HS-5 (cell line): ENCODE data around the gene LCN1.
"Not testable (repeated sequence)": the region's sequence is repeated elsewhere in the genome, so short reads cannot be mapped to it uniquely, and the experiment has no call there.

Experiments
- DNase-seq: peaks from one replicate; pipeline ENCODE4 v3.0.0-alpha.2; 2012; ENCODE audit warnings: low read depth

The LCN1 gene

DNA sequence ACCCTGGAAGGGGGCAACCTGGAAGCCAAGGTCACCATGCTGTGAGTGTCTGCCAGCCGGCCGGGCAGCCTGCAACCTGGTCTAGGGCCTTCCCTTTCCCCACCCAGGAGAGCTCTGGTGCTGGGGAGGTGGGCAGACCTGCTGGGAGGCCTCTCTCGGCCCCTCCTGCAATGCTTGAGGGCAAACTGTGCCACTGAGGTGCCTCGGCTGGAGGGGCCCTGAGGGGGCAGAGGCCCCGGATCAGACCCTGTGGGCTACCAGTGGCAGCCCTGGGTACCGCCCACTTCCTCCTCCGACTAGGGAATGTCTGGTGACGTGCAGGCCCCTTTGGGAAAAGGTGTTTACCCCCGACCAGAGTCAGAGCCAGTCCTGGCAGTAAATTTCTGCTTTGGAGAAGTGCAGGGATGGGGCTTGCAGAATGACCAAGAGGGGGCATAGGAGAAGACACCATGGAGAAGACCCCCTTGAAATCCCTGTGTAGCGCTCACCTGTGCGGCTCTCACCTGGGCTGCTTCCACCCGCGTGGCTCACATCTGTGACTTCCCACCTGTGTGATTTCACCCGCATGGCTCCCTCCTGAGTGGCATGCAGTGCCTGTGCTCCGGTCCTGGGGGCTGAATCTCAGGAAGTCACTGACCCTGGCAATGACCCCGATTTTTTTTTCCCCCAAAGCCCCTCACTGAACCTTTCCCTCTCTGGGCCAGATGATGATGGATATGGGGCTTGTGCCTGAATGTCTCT lies 1.1 kb downstream of the LCN1 start:
- no peak for DNase-seq

DNA sequence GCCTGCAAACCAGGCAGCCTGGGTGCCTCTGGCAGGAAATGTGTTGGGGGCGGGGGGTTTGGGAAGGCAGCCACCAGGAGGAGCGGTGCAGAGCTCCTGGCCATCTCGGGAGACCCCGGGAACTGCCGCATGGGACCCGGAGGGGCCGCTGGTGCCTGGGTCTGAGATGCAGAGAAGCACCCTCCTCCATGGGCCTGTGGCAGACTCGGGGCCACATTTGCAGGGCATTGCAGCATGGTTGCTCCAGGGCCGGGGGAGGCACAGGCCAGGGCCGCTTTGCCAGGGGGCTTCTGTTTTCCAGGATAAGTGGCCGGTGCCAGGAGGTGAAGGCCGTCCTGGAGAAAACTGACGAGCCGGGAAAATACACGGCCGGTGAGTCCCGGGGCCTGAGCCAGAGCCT lies 1.7 kb downstream of the LCN1 start:
- no peak for DNase-seq

DNA sequence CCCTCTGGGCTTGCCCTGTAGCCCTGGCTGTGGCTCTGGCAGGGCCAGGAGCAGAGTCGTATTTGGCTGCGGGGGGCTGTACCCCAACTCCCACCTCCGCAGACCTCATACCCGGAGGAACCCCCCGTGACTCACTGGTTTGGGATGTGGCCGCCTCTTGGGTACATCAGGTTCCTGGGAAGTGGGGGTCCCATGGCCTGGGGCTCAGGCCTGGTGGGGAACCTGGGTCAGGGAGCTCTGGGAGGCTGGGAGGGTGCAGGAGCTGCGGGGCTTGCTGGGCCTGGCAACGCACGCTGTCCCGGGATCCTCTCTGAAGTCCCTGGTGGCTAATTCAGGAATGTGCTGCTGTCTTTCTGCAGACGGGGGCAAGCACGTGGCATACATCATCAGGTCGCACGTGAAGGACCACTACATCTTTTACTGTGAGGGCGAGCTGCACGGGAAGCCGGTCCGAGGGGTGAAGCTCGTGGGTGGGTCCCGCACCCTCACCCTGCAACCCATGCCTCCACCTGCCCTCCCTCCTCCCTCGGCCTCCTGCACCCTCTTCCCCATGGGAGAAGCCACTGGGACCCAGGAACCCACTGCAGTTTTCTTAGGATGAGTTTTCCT lies 2.4 kb downstream of the LCN1 start:
- DNase-seq: no peak

- no peak for DNase-seq
These were observed 3.1 kb downstream of the LCN1 start for GRCh38 chr9:135524130-135524861.

DNA sequence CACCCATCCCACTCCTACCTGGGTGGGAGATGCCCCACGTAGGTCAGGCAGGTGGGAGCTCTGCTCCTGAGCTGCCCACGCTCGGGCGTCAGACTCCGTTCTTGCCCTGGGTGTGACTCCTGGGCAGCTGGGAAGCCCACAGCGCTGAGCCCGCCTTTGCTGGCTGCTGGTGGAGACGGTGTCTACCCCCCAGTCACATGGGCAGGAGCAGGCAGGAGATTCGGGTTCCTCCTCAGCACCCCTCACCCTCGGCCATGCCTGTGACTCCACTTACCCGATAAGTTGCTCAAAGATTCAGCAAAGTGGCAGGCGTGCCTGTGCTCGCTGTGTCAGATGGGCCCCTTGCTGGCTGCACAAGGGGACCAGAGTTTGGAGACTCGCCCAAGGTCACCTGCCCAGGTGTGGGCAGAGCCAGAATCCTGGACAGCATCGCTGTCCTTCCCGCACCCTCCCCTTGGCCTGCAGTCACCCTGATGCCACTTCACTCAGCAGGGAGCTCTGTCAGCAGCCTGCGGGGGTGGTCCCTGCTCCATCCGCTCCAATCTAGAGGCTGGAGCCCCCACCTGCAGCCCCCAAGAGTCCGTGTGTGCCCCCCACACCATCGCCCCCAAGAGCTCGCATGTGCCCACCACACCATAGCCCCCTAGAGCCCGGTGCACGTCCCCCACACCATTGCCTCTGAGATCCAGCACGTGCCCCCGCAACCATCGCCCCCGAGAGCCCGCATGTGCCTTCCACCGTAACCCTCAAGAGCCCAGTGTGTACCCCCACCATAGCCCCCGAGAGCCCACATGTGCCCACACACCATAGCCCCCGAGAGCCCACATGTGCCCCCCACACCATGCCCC lies 4.2 kb downstream of the LCN1 start:
- DNase-seq: no peak

DNA sequence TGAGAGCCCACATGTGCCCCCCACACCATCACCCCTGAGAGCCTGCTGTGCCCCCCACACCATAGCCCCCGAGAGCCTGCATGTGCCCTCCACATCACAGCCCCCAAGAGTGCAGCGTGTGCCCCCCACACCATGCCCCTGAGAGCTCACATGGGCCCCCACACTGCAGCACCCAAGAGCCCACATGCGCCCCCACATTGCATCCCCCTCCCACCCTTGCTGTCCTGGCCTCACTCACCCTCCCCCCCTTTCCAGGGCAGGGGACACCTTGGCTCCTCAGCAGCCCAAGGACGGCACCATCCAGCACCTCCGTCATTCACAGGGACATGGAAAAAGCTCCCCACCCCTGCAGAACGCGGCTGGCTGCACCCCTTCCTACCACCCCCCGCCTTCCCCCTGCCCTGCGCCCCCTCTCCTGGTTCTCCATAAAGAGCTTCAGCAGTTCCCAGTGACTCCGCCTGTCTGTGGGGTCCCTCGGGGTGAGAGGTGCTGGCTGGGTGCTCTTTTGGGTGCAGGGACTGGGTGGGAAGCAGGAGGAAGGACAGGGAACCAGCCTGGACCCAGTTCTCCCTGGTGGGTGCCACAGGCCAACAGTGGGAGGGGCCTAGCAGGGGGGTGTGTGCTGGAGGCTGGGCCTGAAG lies 5.0 kb downstream of the LCN1 start:
- DNase-seq: no peak

GRCh38 chr9:135526730-135527571 lies 5.7 kb downstream of the LCN1 start:
- DNase-seq: no peak

GRCh38 chr9:135528842-135529435 lies 7.7 kb downstream of the LCN1 start:
- DNase-seq: not testable (repeated sequence)

GRCh38 chr9:135530146-135530545 lies 8.9 kb downstream of the LCN1 start:
- no peak for DNase-seq

DNA sequence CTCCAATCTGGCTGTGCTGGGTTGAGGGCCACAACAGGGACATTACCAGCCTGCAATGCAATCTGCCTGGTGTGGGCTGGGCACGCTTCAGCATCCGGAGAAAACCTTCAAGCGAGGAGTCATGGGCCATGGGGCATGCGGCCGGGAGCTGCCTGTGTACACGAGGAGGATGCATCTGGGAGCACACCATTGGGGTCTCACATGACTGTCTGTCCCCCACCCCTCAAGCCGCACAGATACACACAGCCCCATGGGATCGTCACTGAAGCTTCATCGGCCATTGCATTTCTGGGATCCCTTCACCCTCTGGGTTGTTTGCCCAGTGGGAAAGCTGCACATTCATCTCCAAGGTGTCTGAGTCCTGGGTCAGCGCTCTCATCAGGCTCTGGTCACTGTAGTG lies 9.9 kb downstream of the LCN1 start:
- DNase-seq: no peak

GRCh38 chr9:135533113-135533512 lies 11.9 kb downstream of the LCN1 start:
- no peak for DNase-seq

GRCh38 chr9:135533674-135534073 lies 12.4 kb downstream of the LCN1 start:
- no peak for DNase-seq

DNA sequence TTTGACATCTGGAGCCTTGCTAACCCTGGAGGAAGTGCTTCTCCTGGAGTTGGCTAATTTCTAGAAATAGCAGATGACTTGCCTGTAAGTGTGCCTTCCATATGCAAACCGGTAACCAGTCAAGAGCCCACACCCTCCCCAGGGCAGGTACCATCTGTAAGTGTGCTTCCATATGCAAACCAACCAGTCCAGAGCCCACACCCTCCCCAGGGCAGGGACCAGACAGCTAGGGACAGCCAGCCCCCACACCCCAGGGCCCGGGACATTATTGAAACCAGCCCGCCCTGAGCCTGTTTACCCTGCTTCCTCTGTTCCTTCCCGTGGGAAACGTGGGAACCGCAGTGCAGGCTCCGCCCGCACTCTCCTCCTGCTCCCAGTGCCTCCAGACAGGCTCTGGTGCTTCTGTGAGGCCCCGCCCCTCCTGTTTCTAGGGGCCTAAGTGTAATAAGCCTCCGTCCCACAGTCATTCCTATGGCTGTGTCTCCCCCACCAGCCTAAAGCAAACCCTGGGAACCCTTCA lies 13.0 kb downstream of the LCN1 start:
- DNase-seq: not testable (repeated sequence)

- DNase-seq: not testable (repeated sequence)
These were observed 13.6 kb downstream of the LCN1 start for GRCh38 chr9:135534826-135535225.

- DNase-seq: not testable (repeated sequence)
These were observed 14.4 kb downstream of the LCN1 start for GRCh38 chr9:135535631-135536030.

DNA sequence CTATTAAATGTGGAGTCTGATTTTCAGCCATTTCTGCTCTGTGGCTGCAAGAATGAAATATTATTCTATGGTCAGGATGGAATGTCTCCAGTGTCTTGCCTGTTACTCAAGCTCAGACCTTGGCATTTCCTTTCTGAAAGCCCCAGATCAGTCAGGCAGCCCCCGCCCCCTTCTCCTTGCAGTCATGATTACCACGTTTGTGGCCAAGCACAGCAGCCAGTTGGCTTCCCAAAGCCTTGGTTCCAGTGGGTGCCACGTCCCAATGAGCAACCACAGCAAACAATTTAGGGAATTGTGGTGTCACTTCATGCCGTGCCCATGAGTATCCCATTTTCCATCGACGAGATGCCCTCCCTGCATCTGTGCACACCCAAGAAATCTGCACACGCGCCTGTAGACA lies 15.0 kb downstream of the LCN1 start:
- DNase-seq: no peak

GRCh38 chr9:135543262-135543894 lies 22.1 kb downstream of the LCN1 start:
- DNase-seq: peak; percentile 2

- DNase-seq: no peak
These were observed 23.9 kb downstream of the LCN1 start for GRCh38 chr9:135544981-135545635.

DNA sequence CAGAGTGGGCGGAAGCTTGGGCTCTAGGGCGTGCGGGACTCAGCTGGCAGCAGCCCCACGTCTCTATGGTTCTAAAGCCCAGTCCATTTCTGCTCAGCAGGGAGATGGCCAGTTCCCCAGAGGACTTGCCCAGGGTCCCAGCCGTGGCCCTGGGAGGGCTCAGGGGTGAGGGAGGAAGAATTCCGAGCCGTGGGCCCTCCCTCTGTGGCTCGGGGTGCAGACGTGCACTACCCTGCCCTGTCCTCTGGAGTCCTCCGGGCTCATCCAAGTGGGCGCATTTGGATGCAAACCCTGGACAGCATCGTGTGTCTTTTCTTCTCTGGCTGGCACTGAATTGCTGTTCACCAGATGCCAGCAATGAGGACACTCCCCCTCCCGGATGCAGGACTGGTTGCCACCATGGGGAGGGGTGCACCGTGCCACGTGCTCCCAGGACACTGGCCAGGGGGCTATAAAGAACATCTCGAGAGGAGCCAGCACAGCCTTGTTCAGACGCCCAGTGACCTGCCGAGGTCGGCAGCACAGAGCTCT lies 24.5 kb downstream of the LCN1 start, which contains the start of gene OBP2A:
Gene OBP2A, plus strand, starts transcription at position 481 of the 531 bp plus-strand sequence. CDS start 55 bp downstream, outside the sequence.
- not testable (repeated sequence) for DNase-seq
